Activated CD8-positive, alpha-beta memory T cell treated with anti-CD3 and anti-CD28 coated beads, Interleukin-2, amount 50 U/mL, for 48 hours (primary cell): Measurements from ENCODE around the gene RAPH1.

Experiments
- DNase-seq: peaks from one replicate; pipeline ENCODE4 v3.0.0-alpha.2; 2020

RAPH1 gene

DNA sequence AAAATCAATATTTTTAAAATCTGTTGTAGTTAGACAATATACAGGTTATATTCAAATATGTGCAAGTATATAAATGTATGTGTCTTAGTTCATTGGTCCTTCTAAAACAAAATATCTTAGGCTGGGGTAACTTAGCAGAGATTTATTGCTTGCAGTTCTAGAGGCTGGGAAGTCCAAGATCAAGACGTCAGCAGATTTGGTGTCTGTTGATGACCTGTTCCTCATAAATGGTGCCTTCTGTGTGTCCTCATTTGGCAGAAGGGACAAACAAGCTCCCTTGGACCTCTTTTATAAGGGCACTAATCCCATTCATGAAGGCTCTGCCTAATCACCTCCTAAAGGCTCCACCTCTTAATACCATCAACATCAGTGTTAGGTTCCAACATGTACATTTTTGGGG is 175.7 kb downstream of the RAPH1 start:
- DNase-seq: no peak

- no peak for DNase-seq
Measured at GRCh38 chr2:203354966-203355365, 180.1 kb downstream of the RAPH1 start.

GRCh38 chr2:203352604-203353255 is 182.4 kb downstream of the RAPH1 start:
- DNase-seq: no peak

DNA sequence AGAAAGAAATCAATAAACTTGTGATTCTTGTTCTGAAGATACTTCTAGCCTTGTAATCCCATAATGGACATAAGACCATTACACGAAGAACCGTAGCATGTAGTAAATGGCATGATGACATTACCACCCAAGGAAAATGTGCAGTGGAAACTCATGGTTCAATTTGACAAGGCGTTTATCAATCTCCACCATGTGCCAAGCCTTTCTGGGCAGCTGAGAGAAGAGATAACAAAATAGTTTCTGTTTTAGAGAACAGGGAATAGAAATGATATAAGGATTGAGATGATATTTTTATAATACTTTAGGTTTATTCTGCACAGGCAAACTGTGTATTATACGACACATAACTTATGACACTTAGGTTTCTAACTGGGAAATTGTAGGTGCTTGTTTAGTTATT is 187.7 kb downstream of the RAPH1 start:
- DNase-seq: no peak

DNA sequence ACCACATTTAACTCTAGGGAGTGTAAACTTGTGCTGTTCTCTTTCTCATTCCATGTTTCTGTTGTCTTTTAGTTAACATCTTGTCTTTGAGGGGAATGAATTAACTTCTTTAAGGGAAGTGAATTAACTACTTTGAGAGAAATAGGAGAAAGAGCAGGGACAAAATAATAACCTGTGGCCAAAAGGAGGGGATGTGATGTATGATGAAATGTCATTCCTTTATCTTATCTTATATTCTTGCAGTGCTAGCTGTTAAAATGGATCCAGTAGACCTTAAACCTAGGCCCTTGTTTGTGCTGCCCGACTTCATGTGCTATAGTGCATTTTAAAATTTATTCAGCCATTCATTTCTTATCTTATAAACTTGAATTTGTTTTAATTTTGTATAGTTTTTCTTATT is 188.5 kb downstream of the RAPH1 start:
- DNase-seq: no peak

- no peak for DNase-seq
Measured at GRCh38 chr2:203344667-203345066, 190.4 kb downstream of the RAPH1 start.
